Stomach (tissue), 4 donors: ENCODE measurements around the gene BCL2A1.

Source experiments
- POLR2A ChIP-seq, 4 donors: fragments of 450-650 bp; IDR thresholded peaks; one replicate each; pipeline ENCODE4 v1.6.1; 2016; ENCODE audit warnings: antibody characterized with exemption in 4 of 4, control low read depth in 2 of 4, mild to moderate bottlenecking in 1 of 4, moderate library complexity in 1 of 4
- TF ChIP-seq, protein P1 (sequence below), 7 experiments: fragments of 450-650 bp in 4 of 7; fragments of 200-600 bp in 3 of 7; sonication (generic) in 3 of 7; IDR thresholded peaks; one replicate each; pipeline ENCODE4 v1.5.1; 2016 to 2019; ENCODE audit warnings: antibody characterized with exemption in 7 of 7, control low read depth in 2 of 7, mild to moderate bottlenecking in 1 of 7

DNA sequence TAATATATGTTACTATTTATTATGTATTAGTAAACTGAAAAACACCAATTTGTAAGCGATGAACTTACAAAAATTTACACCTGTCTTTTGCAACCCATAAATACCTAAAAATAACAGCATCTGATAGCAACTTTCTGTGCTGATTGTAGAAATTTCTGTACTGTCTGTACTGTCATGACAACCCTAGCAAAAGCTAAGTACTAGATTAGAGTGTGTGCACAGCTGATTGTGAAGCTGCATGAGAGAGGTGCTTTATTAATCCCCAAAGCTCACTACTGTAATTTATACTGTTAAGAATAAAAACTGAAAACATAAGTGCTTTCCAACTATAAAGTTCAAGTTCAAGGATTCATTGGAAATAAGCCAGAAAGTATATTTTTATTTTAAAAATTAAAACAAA is 815 bp downstream of the BCL2A1 start:
- no peak for TF ChIP-seq POLR2A (IDR thresholded peaks at IDR 0.05)
- TF ChIP-seq, protein P1, sequence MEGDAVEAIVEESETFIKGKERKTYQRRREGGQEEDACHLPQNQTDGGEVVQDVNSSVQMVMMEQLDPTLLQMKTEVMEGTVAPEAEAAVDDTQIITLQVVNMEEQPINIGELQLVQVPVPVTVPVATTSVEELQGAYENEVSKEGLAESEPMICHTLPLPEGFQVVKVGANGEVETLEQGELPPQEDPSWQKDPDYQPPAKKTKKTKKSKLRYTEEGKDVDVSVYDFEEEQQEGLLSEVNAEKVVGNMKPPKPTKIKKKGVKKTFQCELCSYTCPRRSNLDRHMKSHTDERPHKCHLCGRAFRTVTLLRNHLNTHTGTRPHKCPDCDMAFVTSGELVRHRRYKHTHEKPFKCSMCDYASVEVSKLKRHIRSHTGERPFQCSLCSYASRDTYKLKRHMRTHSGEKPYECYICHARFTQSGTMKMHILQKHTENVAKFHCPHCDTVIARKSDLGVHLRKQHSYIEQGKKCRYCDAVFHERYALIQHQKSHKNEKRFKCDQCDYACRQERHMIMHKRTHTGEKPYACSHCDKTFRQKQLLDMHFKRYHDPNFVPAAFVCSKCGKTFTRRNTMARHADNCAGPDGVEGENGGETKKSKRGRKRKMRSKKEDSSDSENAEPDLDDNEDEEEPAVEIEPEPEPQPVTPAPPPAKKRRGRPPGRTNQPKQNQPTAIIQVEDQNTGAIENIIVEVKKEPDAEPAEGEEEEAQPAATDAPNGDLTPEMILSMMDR (IDR thresholded peaks at IDR 0.05) = no peak
